HFF-Myc (cell line): ENCODE measurements around the gene MPC1L.

Source experiments
- DNase-seq: peaks from one replicate; pipeline ENCODE4 v3.0.0-alpha.2; 2011; ENCODE audit warnings: low read depth; ENCODE audit errors: extremely low read depth
- H3K4me3 ChIP-seq: replicated peaks from 2 replicates; pipeline ENCODE4 v1.5.1; 2011; ENCODE audit warnings: low read depth, mild to moderate bottlenecking, control low read depth, low read length
- TF ChIP-seq, protein P1 (sequence below): IDR thresholded peaks from 2 replicates; pipeline ENCODE4 v1.5.1; 2012; ENCODE audit warnings: mild to moderate bottlenecking, low read depth, low read length, control low read depth; ENCODE audit errors: missing control alignments

Gene MPC1L

DNA sequence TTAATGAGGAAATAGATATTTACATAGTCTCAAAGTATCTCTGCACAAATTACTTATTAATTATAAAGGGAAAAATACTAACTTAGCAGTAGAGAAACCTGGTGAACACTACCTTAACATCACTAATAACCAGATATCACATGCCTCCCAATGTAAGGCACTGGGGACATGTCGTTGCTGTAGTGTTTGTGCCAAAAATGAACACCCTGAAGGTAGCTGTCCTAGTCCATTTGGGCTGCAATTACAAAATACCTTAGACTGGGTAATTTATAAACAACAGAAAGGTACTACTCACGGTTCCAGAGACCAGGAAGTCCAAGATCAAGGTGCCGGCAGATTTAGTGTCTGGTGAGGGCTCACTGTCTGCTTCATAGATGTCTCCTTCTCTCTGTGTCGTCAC is 10.7 kb upstream of the MPC1L start:
- no peak for DNase-seq
- TF ChIP-seq, protein P1, sequence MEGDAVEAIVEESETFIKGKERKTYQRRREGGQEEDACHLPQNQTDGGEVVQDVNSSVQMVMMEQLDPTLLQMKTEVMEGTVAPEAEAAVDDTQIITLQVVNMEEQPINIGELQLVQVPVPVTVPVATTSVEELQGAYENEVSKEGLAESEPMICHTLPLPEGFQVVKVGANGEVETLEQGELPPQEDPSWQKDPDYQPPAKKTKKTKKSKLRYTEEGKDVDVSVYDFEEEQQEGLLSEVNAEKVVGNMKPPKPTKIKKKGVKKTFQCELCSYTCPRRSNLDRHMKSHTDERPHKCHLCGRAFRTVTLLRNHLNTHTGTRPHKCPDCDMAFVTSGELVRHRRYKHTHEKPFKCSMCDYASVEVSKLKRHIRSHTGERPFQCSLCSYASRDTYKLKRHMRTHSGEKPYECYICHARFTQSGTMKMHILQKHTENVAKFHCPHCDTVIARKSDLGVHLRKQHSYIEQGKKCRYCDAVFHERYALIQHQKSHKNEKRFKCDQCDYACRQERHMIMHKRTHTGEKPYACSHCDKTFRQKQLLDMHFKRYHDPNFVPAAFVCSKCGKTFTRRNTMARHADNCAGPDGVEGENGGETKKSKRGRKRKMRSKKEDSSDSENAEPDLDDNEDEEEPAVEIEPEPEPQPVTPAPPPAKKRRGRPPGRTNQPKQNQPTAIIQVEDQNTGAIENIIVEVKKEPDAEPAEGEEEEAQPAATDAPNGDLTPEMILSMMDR: no peak
- H3K4me3 ChIP-seq: no peak overlapping the region

DNA sequence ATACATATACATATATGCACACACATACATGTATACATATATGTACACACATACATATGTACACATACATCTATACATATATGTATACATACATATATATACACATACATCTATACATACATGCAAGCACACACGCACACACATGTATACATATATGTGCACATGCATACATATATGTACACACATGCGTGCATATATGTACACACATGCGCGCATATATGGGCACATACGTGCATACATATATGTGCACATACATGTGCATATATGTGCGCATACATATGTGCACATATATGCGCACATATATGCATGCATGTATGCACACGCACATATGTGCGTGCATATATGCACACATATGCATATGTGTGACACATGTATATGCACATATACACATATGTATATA is 7.3 kb upstream of the MPC1L start:
- no peak for DNase-seq
- TF ChIP-seq, protein P1: no peak
- H3K4me3 ChIP-seq: no peak overlapping the region

DNA sequence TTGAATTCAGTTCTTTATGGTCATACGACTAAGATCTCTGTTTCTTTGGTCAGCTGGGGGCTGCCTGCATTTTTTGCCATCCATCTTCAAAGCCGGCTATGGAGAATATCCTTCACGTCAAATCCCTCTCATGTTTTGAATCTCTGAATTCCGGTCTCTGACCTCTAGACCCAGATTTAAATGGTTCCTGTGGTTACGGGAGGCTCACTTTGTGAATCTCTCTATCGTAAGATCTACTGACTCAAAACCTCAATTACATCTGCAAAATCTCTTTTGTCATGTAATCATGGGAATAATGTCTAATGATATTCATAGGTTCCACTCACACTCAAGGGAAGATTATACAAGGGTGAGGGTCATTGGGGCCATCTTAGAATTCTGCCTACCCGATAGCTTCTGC is 5.7 kb upstream of the MPC1L start:
- TF ChIP-seq, protein P1: no peak
- no peak for DNase-seq
- H3K4me3 ChIP-seq: no peak overlapping the region

DNA sequence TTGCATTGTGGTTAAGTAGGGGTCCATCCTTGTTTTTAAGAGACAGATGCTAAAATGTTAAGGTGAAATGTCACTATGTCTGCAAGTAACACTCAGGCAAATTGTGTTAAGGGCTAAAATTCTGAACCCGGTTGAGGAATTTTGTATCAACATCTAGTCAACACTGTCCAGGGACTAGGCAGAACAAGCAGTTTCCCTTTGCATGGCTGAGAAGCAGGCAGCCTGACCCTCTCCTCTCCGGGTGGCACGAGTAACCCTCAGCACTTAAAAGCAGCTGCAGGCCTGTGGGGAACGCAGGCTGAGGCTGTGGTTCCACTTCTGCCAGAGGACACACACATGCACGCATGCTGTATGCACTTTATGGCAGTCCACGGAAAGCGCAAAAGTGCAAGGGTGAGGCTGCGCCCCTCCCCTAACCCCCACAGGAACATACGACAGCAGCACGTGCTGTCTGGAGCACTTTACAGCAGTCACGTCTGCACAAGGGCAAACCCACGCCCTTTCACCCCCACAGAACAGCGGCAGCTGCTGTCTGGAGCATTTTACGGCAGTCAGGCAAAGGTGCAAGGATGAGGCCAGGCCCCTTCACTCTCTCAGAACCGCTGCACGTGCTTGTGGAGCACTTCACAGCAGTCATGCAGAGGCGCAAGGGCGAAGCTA is 619 bp upstream of the MPC1L start:
- H3K4me3 ChIP-seq: no peak overlapping the region
- no peak for DNase-seq
- TF ChIP-seq, protein P1: no peak

DNA sequence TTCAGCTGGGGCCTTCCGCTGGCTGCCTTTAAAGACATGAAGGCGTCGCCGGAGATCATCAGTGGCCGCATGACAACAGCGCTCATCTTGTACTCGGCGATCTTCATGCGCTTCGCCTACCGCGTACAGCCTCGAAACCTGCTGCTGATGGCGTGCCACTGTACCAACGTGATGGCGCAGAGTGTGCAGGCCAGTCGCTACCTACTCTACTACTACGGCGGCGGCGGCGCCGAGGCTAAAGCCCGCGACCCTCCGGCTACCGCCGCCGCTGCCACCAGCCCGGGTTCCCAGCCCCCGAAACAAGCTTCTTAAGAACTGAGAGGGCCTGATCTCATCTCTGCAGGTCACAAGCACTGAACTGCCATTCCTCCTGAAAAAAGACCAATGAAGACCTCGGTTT is 437 bp downstream of the MPC1L start:
- H3K4me3 ChIP-seq: no peak overlapping the region
- TF ChIP-seq, protein P1: no peak
- DNase-seq: no peak

DNA sequence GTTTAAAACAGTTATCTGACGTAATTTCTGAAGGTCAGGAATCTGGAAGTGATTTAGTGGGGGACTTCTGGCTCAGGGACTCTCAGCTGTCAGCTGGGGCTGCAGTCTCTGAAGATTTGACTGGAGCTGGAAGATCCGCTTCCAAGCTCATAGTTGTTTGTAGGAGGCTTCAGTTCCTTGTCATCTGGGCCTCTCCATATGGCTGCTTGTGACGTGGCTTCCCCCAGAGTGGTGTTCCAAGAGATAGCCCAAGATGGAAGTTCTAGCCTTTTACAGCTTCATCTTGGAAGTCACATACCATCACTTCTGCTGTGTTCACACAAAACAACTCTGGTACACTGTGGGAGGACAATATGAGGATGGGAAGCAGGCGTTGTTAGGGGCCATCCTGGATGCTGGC is 2.1 kb downstream of the MPC1L start:
- TF ChIP-seq, protein P1: no peak
- no peak overlapping the region for H3K4me3 ChIP-seq
- DNase-seq: no peak

DNA sequence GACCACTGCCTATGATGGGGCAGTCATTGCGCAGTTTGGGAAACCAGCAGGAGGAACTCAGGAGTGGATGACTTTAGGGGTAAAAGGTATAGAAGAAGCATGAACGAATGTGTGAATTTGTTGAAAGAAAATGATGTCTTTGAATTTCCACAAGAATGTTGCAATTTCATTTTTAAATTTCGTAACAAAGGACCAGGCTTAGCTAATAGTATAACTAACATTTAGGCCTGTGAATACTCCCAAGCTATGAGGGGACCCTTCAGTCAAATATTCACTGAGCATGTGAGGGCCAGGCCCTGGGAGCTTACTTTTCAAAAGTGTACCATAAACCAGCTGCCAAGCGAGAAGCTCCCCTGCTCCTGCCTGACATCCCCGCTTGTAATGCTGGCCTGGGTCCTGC is 5.3 kb downstream of the MPC1L start:
- TF ChIP-seq, protein P1: no peak

More for the DNA sequence above, 5.3 kb downstream of the MPC1L start:
- no peak overlapping the region for H3K4me3 ChIP-seq
- no peak for DNase-seq
